K562 (cell line): ENCODE measurements around the gene PCID2. TPM values are rescaled to one million over a fixed set of nuclear protein-coding genes. Genes with fewer than 3 reads are reported as not detected.

ENCODE experiments used
- ATAC-seq: fragments of 200-7000 bp; cut with Tn5 transposase; 3 replicates; pipeline ENCODE4 v1.9.1; 2020; ENCODE audit warnings: moderate library complexity
- BruUV-seq: library from RNA; stranded (reverse); fragments of 400-500 nt; replicated peaks from 2 replicates; lab custom pipeline; 2021; lab: Mats Ljungman, UMichigan
- CTCF ChIA-PET: fragments of 300-600 bp; formaldehyde crosslinking; extraction: SDS; loops from one replicate; lab custom pipeline; 2021; ENCODE audit warnings: low intra/inter-chr PET ratio; lab: Yijun Ruan, JAX
- POLR2A ChIA-PET: fragments of 300-600, 350-650 bp; sonication (Branson Sonifier 250); formaldehyde crosslinking; extraction: SDS; loops from one replicate; lab custom pipeline; 2021; ENCODE audit warnings: antibody characterized with exemption, inconsistent platforms; lab: Yijun Ruan, JAX
- DNase-seq, 4 experiments: peaks; one replicate each; pipeline versions ENCODE4 v3.0.0 to v3.0.0-alpha.2; 2011 to 2018; ENCODE audit warnings: low spot score in 3 of 4, mixed read lengths in 3 of 4; ENCODE audit errors: extremely low read depth in 1 of 4
- FAIRE-seq: peaks from 2 replicates; lab custom pipeline; 2011; peaks lifted over from hg19 to GRCh38; lab: Jason Lieb, UNC
- H2AFZ ChIP-seq: 2 replicates; pipeline ENCODE4 v1.6.0; 2011; ENCODE audit warnings: low read depth, low read length, control low read depth, inconsistent platforms
- H3K27ac ChIP-seq: fragments of 200-600 bp; 3 replicates; pipeline ENCODE4 v1.8.0; 2011; ENCODE audit warnings: low read depth, mild to moderate bottlenecking, control low read depth, inconsistent platforms, low read length, moderate library complexity, mixed read lengths; ENCODE audit errors: extremely low read depth
- H3K27me3 ChIP-seq, 2 experiments: fragments of 300-600 bp in 1 of 2; 2 replicates in 1 of 2; 3 replicates in 1 of 2; pipeline versions ENCODE4 v1.6.0 to v1.8.0; 2011; ENCODE audit warnings: inconsistent platforms in 2 of 2, low read length in 2 of 2, mild to moderate bottlenecking in 1 of 2, mixed read lengths in 1 of 2, moderate library complexity in 1 of 2; ENCODE audit not compliant: control insufficient read depth in 2 of 2, insufficient read depth in 2 of 2
- H3K36me3 ChIP-seq: fragments of 300-600 bp; 3 replicates; pipeline ENCODE4 v1.8.0; 2011; ENCODE audit warnings: mild to moderate bottlenecking, low read length, inconsistent platforms; ENCODE audit not compliant: control insufficient read depth, insufficient read depth
- H3K4me1 ChIP-seq, 2 experiments: fragments of 200-600 bp in 1 of 2; replicated peaks in 1 of 2; 2 replicates in 1 of 2; 3 replicates in 1 of 2; pipeline versions ENCODE4 v1.5.1 to v1.8.0; 2011; ENCODE audit warnings: inconsistent platforms in 2 of 2, low read length in 2 of 2, mild to moderate bottlenecking in 1 of 2, mixed read lengths in 1 of 2, moderate library complexity in 1 of 2; ENCODE audit not compliant: control insufficient read depth in 2 of 2, insufficient read depth in 2 of 2
- H3K4me2 ChIP-seq: 2 replicates; pipeline ENCODE4 v1.6.1; 2011; ENCODE audit warnings: low read length, control low read depth, inconsistent platforms, mixed read lengths; ENCODE audit not compliant: insufficient read depth
- H3K4me3 ChIP-seq: fragments of 200-600 bp; sonication (generic), shearing (Covaris generic); 2 replicates; pipeline ENCODE4 v1.5.1; 2016; ENCODE audit warnings: control low read depth, inconsistent platforms
- H3K79me2 ChIP-seq: fragments of 200-600 bp; 3 replicates; pipeline ENCODE4 v1.8.0; 2011; ENCODE audit warnings: low read length, inconsistent platforms; ENCODE audit not compliant: control insufficient read depth, insufficient read depth
- H3K9ac ChIP-seq, 2 experiments: 2 replicates each; pipeline versions ENCODE4 v1.6.0 to v1.6.1; 2011; ENCODE audit warnings: low read depth in 2 of 2, low read length in 2 of 2, control low read depth in 1 of 2, inconsistent platforms in 1 of 2, mild to moderate bottlenecking in 1 of 2, mixed read lengths in 1 of 2; ENCODE audit not compliant: insufficient read depth in 1 of 2
- H3K9me1 ChIP-seq: one replicate; pipeline ENCODE4 v1.6.0; 2011; ENCODE audit warnings: inconsistent platforms, mild to moderate bottlenecking, low read length, moderate library complexity; ENCODE audit not compliant: control insufficient read depth, insufficient read depth
- H3K9me3 ChIP-seq: replicated peaks from 2 replicates; pipeline ENCODE4 v1.5.1; 2011; ENCODE audit warnings: low read depth, low read length, inconsistent platforms; ENCODE audit not compliant: control insufficient read depth, insufficient read depth
- H4K20me1 ChIP-seq: replicated peaks from 2 replicates; pipeline ENCODE4 v1.6.1; 2011; ENCODE audit warnings: low read length, inconsistent platforms, mixed read lengths; ENCODE audit not compliant: control insufficient read depth, insufficient read depth
- BHLHE40 ChIP-seq: IDR thresholded peaks from 2 replicates; pipeline ENCODE4 v1.6.1; 2011; ENCODE audit warnings: low read length, improper control_type of control experiment
- FOS ChIP-seq: IDR thresholded peaks from 3 replicates; pipeline ENCODE4 v1.6.1; 2011; ENCODE audit not compliant: insufficient read length; ENCODE audit errors: extremely low read depth
- IRF2 ChIP-seq: sonication (generic); formaldehyde crosslinking; IDR thresholded peaks from 2 replicates; pipeline ENCODE4 v1.8.1; 2022; ENCODE audit warnings: mild to moderate bottlenecking, missing genetic modification reagents
- NKRF ChIP-seq: fragments of 450-650 bp; IDR thresholded peaks from 2 replicates; pipeline ENCODE4 v1.6.1; 2016; ENCODE audit warnings: borderline replicate concordance
- SAP30 ChIP-seq: fragments of 200-600 bp; sonication (generic); IDR thresholded peaks from 2 replicates; pipeline ENCODE4 v1.6.1; 2012; ENCODE audit warnings: borderline replicate concordance, low read depth, mild to moderate bottlenecking, moderate library complexity, low read length, control low read depth, inconsistent platforms; ENCODE audit not compliant: insufficient read depth, poor library complexity, severe bottlenecking
- SETDB1 ChIP-seq: IDR thresholded peaks from one replicate; pipeline ENCODE4 v1.6.1; 2012; ENCODE audit warnings: low read length, control low read depth, inconsistent platforms
- WGBS: fragments of 100-300 bp; shearing (Covaris generic); methylation state at CpG from one replicate; pipeline ENCODE4 v1.1.6; 2016; ENCODE audit warnings: low coverage, mixed read lengths; ENCODE audit not compliant: insufficient coverage; ENCODE audit errors: missing lambda C conversion rate; 5-methylcytosine and 5-hydroxymethylcytosine counted together
- in situ Hi-C: fragments of 300-500 bp; cut with MboI; formaldehyde crosslinking; loops from 4 replicates; pipeline ENCODE4 v1.15.0; 2018; ENCODE audit warnings: inconsistent platforms, mixed read lengths
- intact Hi-C: fragments of 100-400 bp; cut with micrococcal nuclease; formaldehyde crosslinking; loops from 2 replicates; pipeline ENCODE4 v1.14.2; 2022
- polyA plus RNA-seq, 8 experiments: library from polyadenylated mRNA; depleted of rRNA in 4 of 8; stranded (reverse) in 5 of 8; unstranded in 3 of 8; fragments of >200 nt; fragmentation: Nextera tagmentation in 2 of 8; fragmentation: Illumina TruSeq in 1 of 8; extraction: Ambion mirVana in 2 of 8; extraction: Trizol in 1 of 8; gene quantifications; 2 replicates each; pipeline versions ENCODE4 v1.2.1 to v1.2.3, GENCODE V29; 2011 to 2014; ENCODE audit warnings: inconsistent platforms in 1 of 8, missing spikeins in 1 of 8
- total RNA-seq, 7 experiments: library from RNA; depleted of rRNA in 6 of 7; stranded (reverse); fragments of >200 nt in 6 of 7; fragmentation: Illumina TruSeq in 2 of 7; extraction: Trizol in 2 of 7; gene quantifications; 2 replicates each; pipeline versions ENCODE4 v1.2.1 to v1.2.3, GENCODE V29; 2011 to 2021; ENCODE audit warnings: low replicate concordance in 1 of 7
- TF ChIP-seq, protein P1 (sequence below): fragments of 450-650 bp; IDR thresholded peaks from 2 replicates; pipeline ENCODE4 v1.6.1; 2016; ENCODE audit warnings: mild to moderate bottlenecking, moderate library complexity

The PCID2 gene
- total and polyA plus RNA-seq, 9 of the 15 experiments (the other 6 are each of a cell fraction or from before 2014, with no cell fraction given), result 39.6 to 117 (median 59.6) TPM

DNA sequence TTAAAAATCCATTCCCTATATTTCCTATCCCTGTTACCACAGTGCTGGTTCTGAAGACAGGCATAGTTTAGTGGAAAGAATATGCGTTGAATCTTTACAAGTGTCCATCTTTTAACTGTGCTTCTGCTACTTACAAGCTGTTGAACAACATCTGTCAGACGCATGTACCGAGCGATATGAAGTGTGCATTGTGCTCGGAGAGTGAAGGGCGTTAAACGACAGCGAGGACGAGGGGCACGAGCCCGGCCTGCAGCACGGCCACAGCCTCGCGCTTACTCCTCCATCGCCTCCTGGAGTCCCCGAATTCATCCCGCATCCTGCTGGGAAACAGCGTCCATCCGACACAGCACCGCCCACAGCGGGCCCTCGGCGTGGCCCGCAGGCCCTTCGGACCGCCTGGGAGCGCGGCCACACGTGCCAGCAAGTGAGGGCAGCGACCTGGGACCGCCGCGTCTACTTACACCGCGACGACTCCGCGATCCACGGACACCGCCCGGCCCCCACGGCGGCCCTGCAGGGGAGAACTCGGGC is 514 bp downstream of the PCID2 start:
- intact Hi-C loops (loop anchor here (1.0 to 10.0 kb wide), 2 partner anchors 12 to 187 kb away; no protein-coding TSS in a partner anchor), in situ Hi-C loops (no loop called here)
- DNase-seq, result peak in 1 of 4 experiments; percentile 45
- Histone ChIP-seq H2AFZ (peak overlapping the region; percentile 80), H3K27ac (peak overlapping the region; percentile 98), H3K4me3 (peak overlapping the region; percentile 95), H4K20me1 (peaks cover 12% of the 10 kb centered on the region; the same call in 1 of the 2 replicates), H3K9me3 (no peaks in the 10 kb centered on the region), H3K79me2 (peaks cover 97% of the 10 kb centered on the region), H3K9me1 (peaks cover 5% of the 10 kb centered on the region), H3K27me3 (no peaks in the 10 kb centered on the region), H3K9ac (peak overlapping the region; percentile 98 to 99), H3K4me2 (peak overlapping the region; percentile 98), H3K36me3 (peaks cover 67% of the 10 kb centered on the region), H3K4me1 (peaks cover 21 to 30% of the 10 kb centered on the region in 2 experiments; a peak in 4 of 5 replicates)
- ATAC-seq, result peak; percentile 48
- ChIA-PET POLR2A (interaction anchor here (0.7 to 1.1 kb wide), 3 partner anchors 11 to 338 kb away, joined by 3 read pairs; no protein-coding TSS in a partner anchor), CTCF (no interaction called here)
- 0% methylated on average over 16 of the region's 44 CpGs for WGBS
- peak; percentile 65 for FAIRE-seq
- BruUV-seq, result no TSS peak
- TF ChIP-seq IRF2 (CRISPR knock-in tag) (peak; percentile 65; the same call in 1 of the 2 replicates), SETDB1 (no peak), FOS (no peak), BHLHE40 (0 out of 2 replicates have a peak, but pooled peaks have one; percentile 43), SAP30 (peak; percentile 43), NKRF (peak; percentile 36; the same call in 1 of the 2 replicates)
- TF ChIP-seq, protein P1, sequence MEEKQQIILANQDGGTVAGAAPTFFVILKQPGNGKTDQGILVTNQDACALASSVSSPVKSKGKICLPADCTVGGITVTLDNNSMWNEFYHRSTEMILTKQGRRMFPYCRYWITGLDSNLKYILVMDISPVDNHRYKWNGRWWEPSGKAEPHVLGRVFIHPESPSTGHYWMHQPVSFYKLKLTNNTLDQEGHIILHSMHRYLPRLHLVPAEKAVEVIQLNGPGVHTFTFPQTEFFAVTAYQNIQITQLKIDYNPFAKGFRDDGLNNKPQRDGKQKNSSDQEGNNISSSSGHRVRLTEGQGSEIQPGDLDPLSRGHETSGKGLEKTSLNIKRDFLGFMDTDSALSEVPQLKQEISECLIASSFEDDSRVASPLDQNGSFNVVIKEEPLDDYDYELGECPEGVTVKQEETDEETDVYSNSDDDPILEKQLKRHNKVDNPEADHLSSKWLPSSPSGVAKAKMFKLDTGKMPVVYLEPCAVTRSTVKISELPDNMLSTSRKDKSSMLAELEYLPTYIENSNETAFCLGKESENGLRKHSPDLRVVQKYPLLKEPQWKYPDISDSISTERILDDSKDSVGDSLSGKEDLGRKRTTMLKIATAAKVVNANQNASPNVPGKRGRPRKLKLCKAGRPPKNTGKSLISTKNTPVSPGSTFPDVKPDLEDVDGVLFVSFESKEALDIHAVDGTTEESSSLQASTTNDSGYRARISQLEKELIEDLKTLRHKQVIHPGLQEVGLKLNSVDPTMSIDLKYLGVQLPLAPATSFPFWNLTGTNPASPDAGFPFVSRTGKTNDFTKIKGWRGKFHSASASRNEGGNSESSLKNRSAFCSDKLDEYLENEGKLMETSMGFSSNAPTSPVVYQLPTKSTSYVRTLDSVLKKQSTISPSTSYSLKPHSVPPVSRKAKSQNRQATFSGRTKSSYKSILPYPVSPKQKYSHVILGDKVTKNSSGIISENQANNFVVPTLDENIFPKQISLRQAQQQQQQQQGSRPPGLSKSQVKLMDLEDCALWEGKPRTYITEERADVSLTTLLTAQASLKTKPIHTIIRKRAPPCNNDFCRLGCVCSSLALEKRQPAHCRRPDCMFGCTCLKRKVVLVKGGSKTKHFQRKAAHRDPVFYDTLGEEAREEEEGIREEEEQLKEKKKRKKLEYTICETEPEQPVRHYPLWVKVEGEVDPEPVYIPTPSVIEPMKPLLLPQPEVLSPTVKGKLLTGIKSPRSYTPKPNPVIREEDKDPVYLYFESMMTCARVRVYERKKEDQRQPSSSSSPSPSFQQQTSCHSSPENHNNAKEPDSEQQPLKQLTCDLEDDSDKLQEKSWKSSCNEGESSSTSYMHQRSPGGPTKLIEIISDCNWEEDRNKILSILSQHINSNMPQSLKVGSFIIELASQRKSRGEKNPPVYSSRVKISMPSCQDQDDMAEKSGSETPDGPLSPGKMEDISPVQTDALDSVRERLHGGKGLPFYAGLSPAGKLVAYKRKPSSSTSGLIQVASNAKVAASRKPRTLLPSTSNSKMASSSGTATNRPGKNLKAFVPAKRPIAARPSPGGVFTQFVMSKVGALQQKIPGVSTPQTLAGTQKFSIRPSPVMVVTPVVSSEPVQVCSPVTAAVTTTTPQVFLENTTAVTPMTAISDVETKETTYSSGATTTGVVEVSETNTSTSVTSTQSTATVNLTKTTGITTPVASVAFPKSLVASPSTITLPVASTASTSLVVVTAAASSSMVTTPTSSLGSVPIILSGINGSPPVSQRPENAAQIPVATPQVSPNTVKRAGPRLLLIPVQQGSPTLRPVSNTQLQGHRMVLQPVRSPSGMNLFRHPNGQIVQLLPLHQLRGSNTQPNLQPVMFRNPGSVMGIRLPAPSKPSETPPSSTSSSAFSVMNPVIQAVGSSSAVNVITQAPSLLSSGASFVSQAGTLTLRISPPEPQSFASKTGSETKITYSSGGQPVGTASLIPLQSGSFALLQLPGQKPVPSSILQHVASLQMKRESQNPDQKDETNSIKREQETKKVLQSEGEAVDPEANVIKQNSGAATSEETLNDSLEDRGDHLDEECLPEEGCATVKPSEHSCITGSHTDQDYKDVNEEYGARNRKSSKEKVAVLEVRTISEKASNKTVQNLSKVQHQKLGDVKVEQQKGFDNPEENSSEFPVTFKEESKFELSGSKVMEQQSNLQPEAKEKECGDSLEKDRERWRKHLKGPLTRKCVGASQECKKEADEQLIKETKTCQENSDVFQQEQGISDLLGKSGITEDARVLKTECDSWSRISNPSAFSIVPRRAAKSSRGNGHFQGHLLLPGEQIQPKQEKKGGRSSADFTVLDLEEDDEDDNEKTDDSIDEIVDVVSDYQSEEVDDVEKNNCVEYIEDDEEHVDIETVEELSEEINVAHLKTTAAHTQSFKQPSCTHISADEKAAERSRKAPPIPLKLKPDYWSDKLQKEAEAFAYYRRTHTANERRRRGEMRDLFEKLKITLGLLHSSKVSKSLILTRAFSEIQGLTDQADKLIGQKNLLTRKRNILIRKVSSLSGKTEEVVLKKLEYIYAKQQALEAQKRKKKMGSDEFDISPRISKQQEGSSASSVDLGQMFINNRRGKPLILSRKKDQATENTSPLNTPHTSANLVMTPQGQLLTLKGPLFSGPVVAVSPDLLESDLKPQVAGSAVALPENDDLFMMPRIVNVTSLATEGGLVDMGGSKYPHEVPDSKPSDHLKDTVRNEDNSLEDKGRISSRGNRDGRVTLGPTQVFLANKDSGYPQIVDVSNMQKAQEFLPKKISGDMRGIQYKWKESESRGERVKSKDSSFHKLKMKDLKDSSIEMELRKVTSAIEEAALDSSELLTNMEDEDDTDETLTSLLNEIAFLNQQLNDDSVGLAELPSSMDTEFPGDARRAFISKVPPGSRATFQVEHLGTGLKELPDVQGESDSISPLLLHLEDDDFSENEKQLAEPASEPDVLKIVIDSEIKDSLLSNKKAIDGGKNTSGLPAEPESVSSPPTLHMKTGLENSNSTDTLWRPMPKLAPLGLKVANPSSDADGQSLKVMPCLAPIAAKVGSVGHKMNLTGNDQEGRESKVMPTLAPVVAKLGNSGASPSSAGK, result peak; percentile 41
